Measurements from ENCODE around the gene CALY. TPM values are rescaled to one million over a fixed set of nuclear protein-coding genes. Genes with fewer than 3 reads are reported as not detected.

The CALY gene
- total and polyA plus RNA-seq, 7 donors = 0.05 TPM; not detected in 6

DNA sequence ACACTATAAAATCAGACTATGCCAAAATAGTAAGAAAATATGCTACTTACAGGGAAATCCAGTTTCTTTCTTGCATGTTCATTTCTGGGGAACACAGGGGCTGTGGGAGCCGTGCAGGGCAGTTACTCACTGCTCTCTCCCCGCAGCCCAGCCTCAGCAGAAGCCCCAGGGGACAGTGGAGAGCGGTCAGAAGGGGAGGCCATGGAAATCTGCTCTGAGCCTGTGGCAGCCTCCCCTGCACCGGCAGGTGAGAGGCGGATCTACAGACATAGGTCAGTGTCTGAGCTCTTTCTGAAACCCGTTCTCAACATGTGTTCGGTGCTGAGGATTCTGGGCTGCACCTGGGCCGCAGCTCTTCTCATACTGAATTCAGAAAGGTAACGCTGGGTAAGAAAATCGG, 25.1 kb downstream of the CALY start:
- peaks cover 0 to 37% of the 10 kb centered on the region in 2 donors for H3K36me3 ChIP-seq (ENCODE audit: insufficient read depth in 1 of 2, low read depth in 1 of 2)
- 84 to 88% (median 88%) methylated on average over 10 of the region's 10 CpGs for WGBS, 3 donors
- ATAC-seq = no peak
- TF ChIP-seq, protein P1, sequence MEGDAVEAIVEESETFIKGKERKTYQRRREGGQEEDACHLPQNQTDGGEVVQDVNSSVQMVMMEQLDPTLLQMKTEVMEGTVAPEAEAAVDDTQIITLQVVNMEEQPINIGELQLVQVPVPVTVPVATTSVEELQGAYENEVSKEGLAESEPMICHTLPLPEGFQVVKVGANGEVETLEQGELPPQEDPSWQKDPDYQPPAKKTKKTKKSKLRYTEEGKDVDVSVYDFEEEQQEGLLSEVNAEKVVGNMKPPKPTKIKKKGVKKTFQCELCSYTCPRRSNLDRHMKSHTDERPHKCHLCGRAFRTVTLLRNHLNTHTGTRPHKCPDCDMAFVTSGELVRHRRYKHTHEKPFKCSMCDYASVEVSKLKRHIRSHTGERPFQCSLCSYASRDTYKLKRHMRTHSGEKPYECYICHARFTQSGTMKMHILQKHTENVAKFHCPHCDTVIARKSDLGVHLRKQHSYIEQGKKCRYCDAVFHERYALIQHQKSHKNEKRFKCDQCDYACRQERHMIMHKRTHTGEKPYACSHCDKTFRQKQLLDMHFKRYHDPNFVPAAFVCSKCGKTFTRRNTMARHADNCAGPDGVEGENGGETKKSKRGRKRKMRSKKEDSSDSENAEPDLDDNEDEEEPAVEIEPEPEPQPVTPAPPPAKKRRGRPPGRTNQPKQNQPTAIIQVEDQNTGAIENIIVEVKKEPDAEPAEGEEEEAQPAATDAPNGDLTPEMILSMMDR (IDR thresholded peaks at IDR 0.05) = no peak
- H3K27ac ChIP-seq = no peak overlapping the region
- no peak overlapping the region for H3K4me3 ChIP-seq
- peaks cover 0 to 3% (median 0%) of the 10 kb centered on the region in 3 donors for H3K27me3 ChIP-seq (ENCODE audit: insufficient read depth in 3 of 3, low read length in 2 of 3)
- intact Hi-C loops (cut with DNase I) = loop anchor here (5.0 to 10.0 kb wide), 2 partner anchors 61 to 477 kb away; partner anchors contain the start of gene ECHS1 (in 1 of the 2)
- no peaks in the 10 kb centered on the region for H3K9me3 ChIP-seq
- peaks cover 19% of the 10 kb centered on the region for H3K4me1 ChIP-seq
- no peak for DNase-seq

DNA sequence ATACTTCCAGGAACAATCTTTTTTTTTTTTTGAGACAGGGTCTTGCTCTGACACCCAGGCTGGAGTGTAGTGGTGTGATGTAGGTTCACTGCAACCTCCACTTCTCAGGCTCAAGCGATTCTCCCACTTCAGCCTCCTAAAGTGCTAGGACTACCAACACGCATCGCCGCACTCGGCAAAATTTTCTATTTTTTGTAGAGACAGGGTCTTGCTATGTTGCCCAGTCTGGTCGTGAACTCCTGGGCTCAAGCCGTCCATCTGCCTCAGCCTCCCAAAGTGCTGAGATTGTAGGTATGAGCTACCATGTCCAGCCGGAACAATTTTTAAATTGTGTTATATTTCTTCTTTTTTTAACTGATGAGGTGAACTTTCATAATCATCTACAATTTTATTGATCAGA, 25.9 kb downstream of the CALY start:
- 95 to 96% (median 96%) methylated on average over 8 of the region's 8 CpGs for WGBS, 3 donors
- H3K4me3 ChIP-seq = no peak overlapping the region
- intact Hi-C loops (cut with DNase I) = loop anchor here (5.0 to 10.0 kb wide), 2 partner anchors 62 to 476 kb away; partner anchors contain the start of gene ECHS1 (in 1 of the 2)
- H3K27ac ChIP-seq = no peak overlapping the region
- H3K27me3 ChIP-seq (ENCODE audit: insufficient read depth in 3 of 3, low read length in 2 of 3) = no peaks in the 10 kb centered on the region
- H3K4me1 ChIP-seq = peaks cover 26% of the 10 kb centered on the region
- no peak for ATAC-seq
- TF ChIP-seq, protein P1 (IDR thresholded peaks at IDR 0.05) = no peak
- peaks cover 0 to 37% of the 10 kb centered on the region in 2 donors for H3K36me3 ChIP-seq (ENCODE audit: insufficient read depth in 1 of 2, low read depth in 1 of 2)
- no peak for DNase-seq
- no peaks in the 10 kb centered on the region for H3K9me3 ChIP-seq

DNA sequence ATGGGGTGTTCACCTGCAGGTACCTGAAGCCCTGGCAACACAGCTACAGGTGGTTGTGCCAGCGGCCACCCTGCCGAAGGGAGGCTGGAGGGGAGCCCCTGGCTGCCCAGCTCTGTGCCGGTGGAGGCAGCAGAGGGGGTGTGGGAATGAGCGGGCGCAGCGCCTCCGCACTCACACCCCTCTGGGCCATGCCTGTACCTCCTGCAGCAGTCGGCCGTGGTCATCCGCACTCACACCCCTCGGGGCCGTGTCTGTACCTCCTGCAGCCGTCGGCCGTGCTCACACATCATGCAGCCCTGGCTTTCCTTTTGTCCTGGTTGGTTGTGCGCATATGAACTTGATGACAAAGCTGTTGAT, 26.3 kb downstream of the CALY start:
- Histone ChIP-seq H3K36me3 (ENCODE audit: insufficient read depth in 1 of 2, low read depth in 1 of 2) (peaks cover 0 to 37% of the 10 kb centered on the region in 2 donors), H3K27me3 (ENCODE audit: insufficient read depth in 3 of 3, low read length in 2 of 3) (no peaks in the 10 kb centered on the region), H3K27ac (no peak overlapping the region), H3K4me3 (no peak overlapping the region), H3K4me1 (peaks cover 26% of the 10 kb centered on the region), H3K9me3 (no peaks in the 10 kb centered on the region)
- intact Hi-C loops (cut with DNase I) = loop anchor here (5.0 to 10.0 kb wide), 2 partner anchors 62 to 476 kb away; partner anchors contain the start of gene ECHS1 (in 1 of the 2)
- TF ChIP-seq, protein P1 (IDR thresholded peaks at IDR 0.05) = no peak
- WGBS, 3 donors = 92 to 98% (median 94%) methylated on average over 16 of the region's 16 CpGs
- no peak for DNase-seq
- no peak for ATAC-seq

DNA sequence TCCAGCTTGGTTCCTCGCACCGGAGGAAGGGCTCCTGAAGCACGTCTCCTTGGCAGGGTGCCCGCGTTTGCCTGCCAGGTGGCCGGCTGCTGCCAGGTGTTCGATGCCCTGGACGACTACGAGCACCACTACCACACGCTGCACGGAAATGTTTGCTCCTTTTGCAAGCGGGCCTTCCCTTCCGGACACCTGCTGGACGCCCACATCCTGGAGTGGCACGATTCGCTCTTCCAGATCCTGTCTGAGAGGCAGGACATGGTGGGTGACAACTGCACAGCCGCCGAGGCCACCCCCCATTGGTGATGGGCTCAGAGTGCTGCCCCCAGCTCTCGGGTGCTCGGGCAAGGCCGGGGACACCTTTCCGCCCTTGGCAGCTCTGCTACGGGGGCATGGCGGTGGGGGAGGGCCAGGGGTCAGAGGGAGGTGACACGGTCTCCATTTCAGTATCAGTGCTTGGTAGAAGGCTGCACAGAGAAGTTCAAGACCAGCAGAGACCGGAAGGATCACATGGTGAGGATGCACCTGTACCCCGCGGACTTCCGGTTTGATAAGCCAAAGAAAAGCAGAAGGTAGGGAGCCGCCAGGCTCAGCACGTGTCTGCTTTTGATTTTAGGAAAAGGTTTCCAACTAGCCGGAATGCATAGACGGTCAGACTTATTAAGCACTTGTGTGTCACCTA, 26.8 kb downstream of the CALY start:
- ATAC-seq (no peak), DNase-seq (no peak)
- no peaks in the 10 kb centered on the region for H3K9me3 ChIP-seq
- TF ChIP-seq, protein P1 (IDR thresholded peaks at IDR 0.05) = no peak
- no peaks in the 10 kb centered on the region for H3K27me3 ChIP-seq (ENCODE audit: insufficient read depth in 3 of 3, low read length in 2 of 3)
- H3K36me3 ChIP-seq (ENCODE audit: insufficient read depth in 1 of 2, low read depth in 1 of 2) = peaks cover 0 to 37% of the 10 kb centered on the region in 2 donors
- WGBS, 3 donors = 80 to 84% (median 80%) methylated on average over 33 of the region's 33 CpGs
- intact Hi-C loops (cut with DNase I) = loop anchor here (2.0 to 10.0 kb wide), 3 partner anchors 49 to 475 kb away; partner anchors contain the start of gene ECHS1 (in 1 of the 2)
- peaks cover 26% of the 10 kb centered on the region for H3K4me1 ChIP-seq
- H3K27ac ChIP-seq = peak overlapping the region; percentile 99
- H3K4me3 ChIP-seq = peak overlapping the region; percentile 97

Data from psoas muscle (tissue), 8 donors.